ENCODE results near the gene TMEM98. TPM values are rescaled to one million over a fixed set of nuclear protein-coding genes. Genes with fewer than 3 reads are reported as not detected.
"Not testable (repeated sequence)": the region's sequence is repeated elsewhere in the genome, so short reads cannot be mapped to it uniquely, and the experiment has no call there.

TMEM98 gene
- total RNA-seq, 1 donor from 2014 or later: 10.7 TPM

DNA sequence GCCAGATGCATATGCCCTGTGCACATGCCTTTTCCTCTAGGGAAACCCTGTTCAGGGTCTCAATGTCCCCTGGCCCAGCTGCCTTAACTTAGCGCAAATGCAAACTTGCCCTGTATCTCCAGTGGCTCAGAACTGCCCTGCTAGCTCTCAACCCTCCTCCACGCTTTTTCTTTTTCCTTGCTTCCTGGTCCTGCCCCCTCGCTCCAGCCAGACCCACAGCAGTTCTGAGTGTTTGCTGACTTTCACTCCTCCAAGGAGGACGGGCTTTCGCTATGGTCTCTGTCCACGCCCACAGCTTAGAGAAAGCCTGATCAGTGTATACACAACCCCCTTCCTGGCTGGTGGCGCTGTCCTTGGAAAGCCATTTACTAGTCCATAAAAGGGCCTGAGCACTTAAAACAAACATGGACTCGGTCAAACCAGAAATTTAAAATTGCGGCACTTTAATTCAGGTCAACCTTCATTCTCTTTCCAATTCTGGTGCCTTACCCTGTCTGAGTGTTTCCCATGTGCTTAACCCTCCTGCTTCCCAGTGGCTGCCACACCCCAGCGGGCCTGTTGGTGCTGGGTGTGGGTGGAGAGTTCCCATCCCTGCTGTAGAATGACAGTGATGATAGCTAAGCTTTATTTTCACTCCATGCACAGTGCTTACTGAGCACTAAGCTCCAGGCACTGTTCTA lies 15.6 kb upstream of the TMEM98 start:
- peak; percentile 60 for DNase-seq
- ATAC-seq: peak; percentile 91
- intact Hi-C loops (cut with micrococcal nuclease): no loop called here

DNA sequence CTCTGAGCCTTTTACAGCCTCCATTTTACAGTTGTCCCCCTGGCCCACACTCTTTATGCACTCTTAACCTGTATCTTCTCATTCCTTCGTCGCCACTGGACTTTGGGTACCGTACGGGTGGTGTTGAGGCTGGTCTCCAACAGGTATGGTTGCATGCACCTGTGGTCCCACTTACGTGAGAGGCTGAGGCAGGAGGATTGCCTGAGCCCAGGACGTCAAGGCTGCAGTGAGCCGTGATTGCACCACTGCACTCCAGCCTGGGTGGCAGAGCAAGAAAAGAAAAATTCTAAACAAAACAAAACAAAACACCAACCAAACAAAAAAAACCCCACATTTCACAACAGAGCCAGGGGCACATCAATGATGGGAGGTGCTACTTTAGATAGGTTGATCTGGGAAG lies 14.4 kb upstream of the TMEM98 start:
- intact Hi-C loops (cut with micrococcal nuclease): no loop called here
- DNase-seq: no peak
- no peak for ATAC-seq

DNA sequence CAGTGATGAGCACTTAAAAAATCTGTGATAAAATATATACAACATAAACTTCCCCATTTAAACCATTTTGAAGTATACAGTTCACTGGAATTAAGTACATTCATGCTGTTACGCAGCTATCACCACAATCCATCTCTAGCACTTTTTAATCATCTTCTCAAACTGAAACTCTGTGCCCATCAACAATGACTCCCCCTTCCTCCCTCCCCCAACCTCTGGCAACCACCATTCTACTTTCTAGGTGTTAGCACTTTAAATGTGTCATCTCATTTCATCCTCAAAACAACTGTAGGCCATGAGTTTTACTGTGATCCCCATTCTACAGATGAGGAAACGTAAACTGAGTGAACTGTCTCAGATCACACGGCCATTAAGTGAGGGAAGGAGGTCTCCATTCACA lies 13.8 kb upstream of the TMEM98 start:
- DNase-seq (no peak), ATAC-seq (no peak)
- intact Hi-C loops (cut with micrococcal nuclease): no loop called here

DNA sequence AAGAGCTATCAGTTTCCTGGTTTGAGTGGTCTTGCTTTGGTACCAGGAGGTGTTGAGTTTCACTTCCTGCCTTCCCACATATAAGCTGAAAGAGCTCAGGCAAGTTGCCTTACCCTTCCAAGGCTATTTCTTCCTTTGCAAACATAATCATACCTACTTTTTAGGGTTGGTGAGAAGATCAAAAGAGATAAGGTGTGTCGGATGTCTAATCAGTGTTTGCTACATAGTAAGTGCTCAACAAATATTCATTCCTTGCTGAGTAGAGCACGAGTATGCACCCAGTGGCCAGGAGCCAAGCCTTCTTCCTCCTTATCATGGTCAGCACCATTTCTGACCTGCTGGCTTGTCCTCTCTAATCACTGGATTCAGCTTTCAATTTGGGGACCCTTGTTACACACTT lies 12.7 kb upstream of the TMEM98 start:
- intact Hi-C loops (cut with micrococcal nuclease): no loop called here
- no peak for DNase-seq

DNA sequence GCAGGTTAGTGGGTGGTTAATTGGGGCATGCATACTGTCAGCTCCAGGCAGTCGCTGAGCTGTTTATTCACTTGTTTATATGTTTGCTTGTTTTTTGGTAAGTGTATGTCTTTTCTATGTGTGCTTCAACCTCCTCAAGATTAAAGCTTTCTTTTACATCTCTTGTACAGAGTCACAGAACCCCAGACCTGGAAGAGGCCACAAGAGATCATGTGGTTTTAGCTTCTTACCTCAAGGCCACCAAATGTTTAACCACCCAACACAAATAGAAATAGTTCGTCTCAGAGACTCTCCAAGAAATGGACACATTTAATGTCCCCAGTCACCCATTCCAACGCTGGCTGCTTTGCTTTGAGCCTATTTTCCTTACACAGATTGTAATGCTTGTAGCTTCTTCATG lies 11.8 kb upstream of the TMEM98 start:
- DNase-seq: no peak
- intact Hi-C loops (cut with micrococcal nuclease): no loop called here
- no peak for ATAC-seq

More for the DNA sequence above, 12.7 kb upstream of the TMEM98 start:
- no peak for ATAC-seq

DNA sequence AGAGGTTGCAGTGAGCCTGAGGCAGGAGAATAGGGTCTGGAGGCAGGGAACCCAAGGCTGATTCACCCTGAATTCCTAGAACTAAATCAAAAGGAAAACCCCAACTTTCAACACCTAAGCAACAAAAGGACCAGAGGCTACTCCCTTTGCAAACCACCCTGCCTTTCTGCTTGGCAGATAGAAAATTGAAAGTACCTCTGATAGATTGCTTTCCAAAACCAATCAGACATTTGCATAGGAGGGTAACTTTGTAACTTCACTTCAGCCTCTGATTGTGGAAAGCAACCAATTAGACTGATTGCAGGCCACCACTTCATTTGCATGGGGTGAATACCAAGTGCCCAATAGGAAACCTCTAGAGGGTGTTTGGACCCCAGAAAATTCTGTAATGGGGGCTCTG lies 10.9 kb upstream of the TMEM98 start:
- intact Hi-C loops (cut with micrococcal nuclease): no loop called here
- DNase-seq: no peak
- no peak for ATAC-seq

DNA sequence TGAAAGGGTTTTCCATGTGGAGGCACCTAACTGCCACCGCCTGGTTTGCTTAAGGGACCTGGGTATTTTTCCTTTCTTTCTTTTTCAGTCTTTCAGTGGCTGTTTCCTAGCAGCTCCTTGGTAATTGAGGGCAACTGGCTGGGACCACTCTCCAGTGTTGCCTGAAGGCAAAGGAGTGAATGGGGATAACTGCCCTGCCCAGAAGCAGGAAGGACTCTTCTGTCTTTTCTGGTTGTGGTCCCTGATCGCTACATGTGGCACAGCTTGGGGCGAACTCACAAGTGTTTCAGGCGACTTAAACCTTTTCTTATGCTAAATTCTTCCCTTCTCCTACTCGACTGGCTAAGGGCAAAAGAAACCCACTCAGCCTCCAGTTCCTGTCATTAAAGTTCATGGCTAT lies 10.1 kb upstream of the TMEM98 start:
- ATAC-seq: no peak
- intact Hi-C loops (cut with micrococcal nuclease): no loop called here
- DNase-seq: no peak

DNA sequence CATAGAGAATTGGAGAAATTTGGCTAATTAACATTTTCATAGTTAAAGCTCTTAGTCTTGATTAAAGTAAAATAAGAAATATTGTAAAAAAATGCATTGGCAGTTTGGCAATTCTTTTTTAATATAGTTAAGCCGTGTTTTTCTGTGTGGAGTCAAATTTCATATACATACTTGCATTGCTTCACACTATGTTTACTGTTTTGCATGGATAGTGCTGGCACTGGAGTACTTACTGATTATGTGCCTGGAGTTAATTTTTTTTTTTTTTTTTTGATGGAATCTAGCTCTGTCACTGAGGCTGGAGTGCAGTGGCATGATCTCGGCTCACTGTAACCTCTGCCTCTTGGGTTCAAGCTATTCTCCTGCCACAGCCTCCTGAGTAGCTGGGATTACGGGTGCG lies 8.1 kb upstream of the TMEM98 start:
- ATAC-seq; intact Hi-C loops (cut with micrococcal nuclease); DNase-seq: not testable (repeated sequence)

DNA sequence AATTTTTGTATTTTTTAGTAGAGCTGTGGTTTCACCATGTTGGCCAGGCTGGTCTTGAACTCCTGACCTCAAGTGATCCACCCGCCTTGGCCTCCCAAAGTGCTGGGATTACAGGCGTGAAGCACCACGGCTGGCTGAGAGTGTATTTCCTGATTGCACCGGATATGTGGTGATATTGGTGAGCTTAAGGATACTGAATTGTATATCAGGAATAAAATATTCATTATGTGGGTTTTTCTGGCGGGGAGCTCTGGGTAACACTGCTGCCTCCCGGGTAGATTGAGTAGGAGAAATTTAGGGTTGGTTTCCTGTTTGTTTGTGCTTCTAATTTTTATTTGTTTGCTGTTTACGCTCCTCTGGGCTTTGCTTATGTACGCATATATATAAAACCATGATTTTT lies 7.7 kb upstream of the TMEM98 start:
- DNase-seq (no peak), ATAC-seq (no peak)
- intact Hi-C loops (cut with micrococcal nuclease): no loop called here

DNA sequence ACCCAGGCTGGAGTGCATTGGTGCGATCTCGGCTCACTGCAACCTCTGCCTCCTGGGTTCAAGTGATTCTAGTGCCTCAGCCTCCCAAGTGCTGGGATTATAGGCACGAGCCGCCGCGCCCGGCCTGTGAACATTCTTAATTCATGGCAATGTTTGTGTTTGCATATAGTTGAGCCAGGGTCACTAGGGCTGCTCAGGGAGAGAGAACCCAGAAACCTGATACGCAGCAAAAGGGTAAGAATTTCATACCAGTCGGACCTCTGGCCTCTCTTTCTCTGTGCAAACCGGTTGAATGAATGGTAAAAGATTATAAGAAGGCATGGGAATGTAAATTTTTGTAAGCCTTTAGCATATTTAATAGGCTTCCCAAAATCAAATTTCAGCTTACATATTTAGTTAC lies 6.9 kb upstream of the TMEM98 start:
- DNase-seq (no peak), ATAC-seq (no peak)
- intact Hi-C loops (cut with micrococcal nuclease): no loop called here

DNA sequence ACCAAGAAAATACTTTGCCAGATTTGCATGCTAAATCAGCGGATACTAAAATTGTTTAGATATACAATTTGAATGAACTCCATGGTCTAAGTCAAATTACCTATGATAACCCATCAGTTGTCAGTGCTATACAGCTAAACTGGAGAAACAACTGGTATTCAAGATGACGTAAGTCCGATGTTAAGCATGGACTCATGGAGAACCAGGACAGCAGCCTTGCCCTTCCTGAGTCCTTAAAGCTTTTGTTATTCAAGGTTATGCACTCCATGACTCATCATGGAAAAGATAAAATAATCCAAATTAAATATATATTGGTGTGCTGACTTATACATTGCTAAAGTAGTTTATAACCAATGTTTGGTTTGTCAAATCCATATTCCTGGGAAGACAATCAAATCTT lies 4.0 kb upstream of the TMEM98 start:
- intact Hi-C loops (cut with micrococcal nuclease); DNase-seq; ATAC-seq: not testable (repeated sequence)

DNA sequence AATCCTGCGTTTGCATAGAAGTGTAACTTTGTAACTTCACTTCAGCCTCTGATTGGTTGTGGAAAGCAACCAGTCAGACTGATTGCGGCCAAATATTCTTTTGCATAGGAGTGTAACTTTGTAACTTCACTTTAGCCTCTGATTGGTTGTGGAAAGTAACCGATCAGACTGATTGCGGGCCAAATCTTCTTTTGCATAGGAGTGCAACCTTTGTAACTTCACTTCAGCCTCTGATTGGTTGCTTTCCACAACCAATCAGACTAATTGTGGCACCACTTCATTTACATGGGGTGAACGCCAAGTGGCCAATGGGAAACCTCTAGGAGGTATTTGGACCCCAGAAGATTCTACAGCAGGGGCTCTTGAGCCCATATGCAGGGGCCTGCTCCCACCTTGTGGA lies 1.8 kb upstream of the TMEM98 start:
- intact Hi-C loops (cut with micrococcal nuclease): no loop called here
- DNase-seq: no peak
- no peak for ATAC-seq

DNA sequence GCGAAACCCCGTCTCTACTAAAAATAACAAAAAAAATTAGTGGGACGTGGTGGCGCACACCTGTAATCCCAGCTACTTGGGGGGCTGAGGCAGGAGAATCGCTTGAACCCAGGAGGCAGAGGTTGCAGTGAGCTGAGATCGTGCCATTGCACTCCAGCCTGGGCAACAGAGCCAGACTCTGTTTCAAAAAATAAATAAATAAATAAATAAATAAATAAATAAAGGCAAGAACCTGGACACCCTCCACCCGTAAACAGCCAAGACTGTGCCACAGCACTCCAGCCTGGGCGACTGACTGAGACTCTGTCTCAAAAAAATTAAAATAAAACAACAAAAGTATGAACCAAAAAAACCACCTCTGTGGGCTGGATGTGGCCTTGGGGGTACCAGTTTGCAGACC lies 1.2 kb upstream of the TMEM98 start:
- DNase-seq; intact Hi-C loops (cut with micrococcal nuclease): not testable (repeated sequence)

DNA sequence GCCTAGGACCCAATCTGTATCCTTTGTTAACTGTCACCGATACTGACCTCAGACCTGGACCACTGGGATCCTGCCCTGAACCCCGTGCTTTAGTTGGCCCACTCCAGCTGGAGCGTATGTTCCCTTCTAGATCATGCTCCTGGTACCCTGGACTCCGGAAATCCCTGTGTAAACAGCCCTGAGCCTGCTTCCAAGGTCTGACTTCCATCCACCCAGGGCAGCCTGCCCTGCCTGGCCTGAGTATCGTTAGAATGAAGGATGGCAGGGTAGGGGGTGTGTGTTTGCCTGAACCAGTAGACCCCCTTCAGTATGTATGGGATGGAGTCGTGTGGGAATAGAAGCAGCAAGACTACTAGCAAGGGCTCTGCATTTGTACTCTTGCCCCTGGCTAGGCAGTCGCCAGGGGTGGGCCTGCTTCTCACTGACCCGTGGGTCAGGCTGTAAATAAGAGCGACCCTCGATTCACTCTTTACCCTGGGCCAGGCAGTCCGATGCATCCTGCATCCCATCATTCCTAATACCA lies 691 bp upstream of the TMEM98 start:
- DNase-seq (no peak), ATAC-seq (no peak)
- intact Hi-C loops (cut with micrococcal nuclease): no loop called here

More for the DNA sequence above, 1.2 kb upstream of the TMEM98 start:
- not testable (repeated sequence) for ATAC-seq

DNA sequence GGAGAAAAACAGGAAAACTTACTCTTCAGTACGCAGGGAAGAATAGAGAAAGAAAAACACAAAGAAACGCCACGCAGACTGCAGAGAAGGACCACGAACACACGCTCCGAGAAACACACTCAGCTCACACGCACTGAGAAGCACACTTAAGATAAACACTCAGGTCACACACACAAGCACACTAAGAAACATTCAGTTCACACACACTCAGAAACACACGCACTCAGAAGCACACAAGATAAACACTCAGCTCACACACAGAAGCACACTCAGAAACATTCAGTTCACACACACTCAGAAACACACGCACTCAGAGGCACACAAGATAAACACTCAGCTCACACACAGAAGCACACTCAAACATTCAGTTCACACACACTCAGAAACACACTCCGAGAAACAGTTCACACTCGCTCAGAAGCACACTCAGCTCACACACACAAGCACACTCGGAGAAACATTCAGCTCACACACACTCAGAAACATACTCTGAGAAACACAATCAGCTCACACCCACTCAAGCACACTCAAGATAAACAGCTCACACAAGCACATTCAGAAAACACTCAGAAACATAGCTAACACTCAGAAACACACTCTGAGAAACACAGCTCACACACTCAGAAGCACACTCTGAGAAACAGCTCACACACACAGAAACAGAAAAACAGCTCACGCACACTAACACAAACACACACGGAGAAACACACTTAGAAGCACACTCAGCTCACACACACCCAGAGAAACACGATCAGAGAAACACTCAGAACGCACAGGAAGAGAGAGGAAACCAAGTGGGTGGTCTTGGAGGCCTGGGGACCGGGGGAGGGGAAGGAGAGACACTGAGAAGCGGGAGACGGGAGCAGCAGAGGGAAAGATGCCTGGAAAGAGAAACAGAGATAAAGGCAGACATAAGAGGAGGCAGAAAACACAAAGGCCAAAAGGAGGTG lies 908 bp downstream of the TMEM98 start:
- intact Hi-C loops (cut with micrococcal nuclease): no loop called here
- ATAC-seq: peak; percentile 21

DNA sequence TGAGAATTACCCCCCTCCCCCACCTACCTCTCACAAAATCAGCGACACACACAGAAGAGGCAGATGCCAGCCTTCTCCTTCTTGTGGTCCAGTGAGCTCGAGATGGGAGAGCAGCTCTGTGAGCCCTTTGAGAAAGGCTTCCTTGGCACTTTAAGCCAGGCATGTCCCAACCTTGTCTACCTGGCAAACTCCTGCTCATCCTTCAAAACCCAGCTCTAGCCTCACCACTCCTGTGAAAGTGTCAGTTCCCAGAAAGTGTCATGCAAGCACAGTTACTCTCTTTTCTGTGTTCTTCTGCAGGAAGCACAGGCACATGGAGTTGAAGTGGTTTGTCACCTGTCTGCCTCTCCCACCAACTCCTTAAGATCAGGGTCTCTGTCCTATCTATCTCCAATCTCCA lies 1.6 kb downstream of the TMEM98 start:
- intact Hi-C loops (cut with micrococcal nuclease): no loop called here
- no peak for ATAC-seq
- DNase-seq: no peak

More for the DNA sequence above, 908 bp downstream of the TMEM98 start:
- no peak for DNase-seq

DNA sequence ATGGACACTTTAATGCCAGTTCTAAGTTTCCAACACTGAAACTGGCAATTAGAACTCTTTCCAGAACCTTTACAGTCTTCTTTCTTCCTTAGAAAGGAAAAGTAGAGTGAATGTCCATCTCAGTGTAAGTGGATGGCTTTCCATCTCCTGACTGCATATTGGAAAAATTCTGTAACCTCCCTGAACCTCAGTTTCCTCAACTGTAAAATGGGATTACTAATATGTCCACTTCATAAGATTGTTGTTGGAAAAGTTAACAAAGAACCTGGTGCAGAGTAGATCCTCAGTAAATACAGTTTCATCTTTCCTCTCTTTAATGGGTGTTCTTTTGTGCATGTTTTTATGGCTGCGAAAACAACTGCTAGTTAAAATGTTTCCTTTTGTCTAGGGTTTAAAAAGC lies 2.6 kb downstream of the TMEM98 start:
- ATAC-seq: no peak
- intact Hi-C loops (cut with micrococcal nuclease): no loop called here
- DNase-seq: no peak

DNA sequence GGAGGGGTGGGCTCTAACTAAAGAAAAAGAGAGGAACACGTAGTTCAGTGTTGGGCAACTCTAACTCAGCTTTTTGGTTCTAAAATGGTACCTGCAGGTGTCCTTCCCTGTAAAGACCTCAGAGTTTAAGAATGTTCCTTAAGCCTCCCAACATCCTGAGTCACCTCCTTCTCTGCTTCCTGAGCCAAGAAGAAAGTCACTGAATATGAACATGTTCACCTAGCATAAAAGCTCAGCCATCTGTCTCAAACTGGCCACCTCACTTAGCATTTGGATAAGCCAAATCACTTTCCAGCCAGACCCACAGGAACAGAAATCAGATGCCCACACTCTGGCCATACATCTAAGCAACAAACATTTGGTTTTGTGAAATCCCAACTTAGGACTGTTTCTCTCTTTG lies 3.7 kb downstream of the TMEM98 start:
- intact Hi-C loops (cut with micrococcal nuclease): no loop called here
- DNase-seq: no peak
- ATAC-seq: no peak

DNA sequence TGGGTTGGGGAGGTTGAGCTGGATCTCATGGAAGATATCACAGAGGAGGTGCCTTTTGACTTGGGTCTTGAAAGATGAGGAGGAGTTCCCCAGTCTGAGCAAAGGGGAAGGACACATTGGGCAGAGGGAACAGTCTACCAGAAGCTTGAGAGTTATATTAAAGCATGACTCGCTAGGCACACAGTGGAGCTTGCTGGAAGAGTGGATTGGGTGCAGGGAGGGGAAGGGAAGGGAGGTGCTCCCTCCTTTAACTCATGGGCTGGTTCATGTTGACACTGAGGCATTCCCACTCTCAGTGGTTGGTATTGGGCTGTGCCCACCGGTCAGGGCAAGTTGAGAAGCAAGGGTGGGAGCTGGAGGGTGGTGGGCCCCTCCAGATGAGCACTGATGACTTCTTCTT lies 5.9 kb downstream of the TMEM98 start:
- intact Hi-C loops (cut with micrococcal nuclease): no loop called here
- DNase-seq: no peak
- ATAC-seq: no peak

DNA sequence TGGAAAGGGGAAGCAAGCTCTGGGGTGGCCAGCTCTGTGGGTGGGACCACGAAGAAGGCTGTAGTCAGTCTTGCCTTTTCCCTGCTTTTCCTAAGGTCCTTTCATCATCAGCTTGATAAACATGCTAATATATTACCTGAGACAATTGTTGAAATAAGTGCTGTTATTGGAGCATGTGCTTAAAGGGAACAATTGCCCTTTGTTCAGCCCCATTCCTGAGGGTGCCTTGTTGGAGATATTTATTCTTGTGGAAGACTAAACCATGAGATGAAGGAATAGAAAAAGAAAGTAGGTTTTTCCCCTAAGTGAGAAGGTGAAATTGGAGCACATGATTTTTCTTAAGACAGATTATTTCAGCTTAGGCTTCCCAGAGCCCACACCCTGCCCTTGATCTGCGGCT lies 7.8 kb downstream of the TMEM98 start:
- ATAC-seq (no peak), DNase-seq (no peak)
- intact Hi-C loops (cut with micrococcal nuclease): no loop called here
